ENCODE data around the gene NETO2.
"Not testable (repeated sequence)": the region's sequence is repeated elsewhere in the genome, so short reads cannot be mapped to it uniquely, and the experiment has no call there.

NETO2 gene, protein sequence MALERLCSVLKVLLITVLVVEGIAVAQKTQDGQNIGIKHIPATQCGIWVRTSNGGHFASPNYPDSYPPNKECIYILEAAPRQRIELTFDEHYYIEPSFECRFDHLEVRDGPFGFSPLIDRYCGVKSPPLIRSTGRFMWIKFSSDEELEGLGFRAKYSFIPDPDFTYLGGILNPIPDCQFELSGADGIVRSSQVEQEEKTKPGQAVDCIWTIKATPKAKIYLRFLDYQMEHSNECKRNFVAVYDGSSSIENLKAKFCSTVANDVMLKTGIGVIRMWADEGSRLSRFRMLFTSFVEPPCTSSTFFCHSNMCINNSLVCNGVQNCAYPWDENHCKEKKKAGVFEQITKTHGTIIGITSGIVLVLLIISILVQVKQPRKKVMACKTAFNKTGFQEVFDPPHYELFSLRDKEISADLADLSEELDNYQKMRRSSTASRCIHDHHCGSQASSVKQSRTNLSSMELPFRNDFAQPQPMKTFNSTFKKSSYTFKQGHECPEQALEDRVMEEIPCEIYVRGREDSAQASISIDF

DNA sequence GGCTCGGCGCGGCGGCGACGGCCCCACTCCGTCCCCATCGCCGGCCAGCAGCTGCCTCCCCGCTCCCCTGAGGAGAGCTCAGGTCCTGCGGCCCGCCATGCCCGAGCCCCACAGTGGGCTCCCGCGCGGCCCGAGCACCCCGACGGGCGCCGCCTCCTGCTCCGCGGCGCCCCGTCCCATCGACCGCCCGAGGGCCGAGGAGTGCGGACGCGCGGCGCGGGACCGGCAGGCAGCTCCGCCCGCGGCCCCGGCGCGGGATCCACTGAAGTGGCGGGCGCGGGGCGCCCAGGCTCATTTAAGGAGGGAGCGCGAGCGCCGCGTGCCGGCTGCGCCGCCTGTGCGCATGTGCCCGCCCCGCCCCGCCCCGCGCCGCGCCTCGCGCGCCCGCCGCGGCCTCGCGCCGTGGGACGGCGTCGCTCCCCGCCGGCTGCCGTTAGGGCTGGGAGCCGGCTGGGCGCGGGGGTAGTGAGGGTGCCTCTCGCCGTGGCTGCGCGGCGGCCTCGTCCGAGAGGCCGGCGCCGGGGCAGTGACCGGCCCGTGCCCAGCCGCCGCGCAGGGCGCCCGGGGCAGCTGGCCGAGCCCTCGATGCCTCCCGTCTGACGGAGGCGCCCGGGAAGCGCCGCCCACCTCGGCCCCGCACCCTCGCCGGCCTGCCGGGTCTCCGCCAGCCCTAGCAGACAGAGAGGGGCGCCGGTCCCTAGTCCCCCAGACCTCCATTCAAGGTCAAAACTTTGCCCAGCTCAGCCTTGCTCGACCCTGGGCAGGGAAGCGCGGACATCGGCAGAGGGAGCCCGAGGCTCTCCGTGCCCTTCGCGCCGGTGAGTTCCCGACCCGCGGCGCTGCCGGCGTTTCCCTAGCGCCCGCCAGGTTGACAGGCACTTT lies at the start of gene NETO2:
Gene NETO2, minus strand, starts transcription at position 269 of the 882 bp plus-strand sequence. CDS start 333 bp downstream, outside the sequence.
- DNase-seq: peak; percentile 80

DNA sequence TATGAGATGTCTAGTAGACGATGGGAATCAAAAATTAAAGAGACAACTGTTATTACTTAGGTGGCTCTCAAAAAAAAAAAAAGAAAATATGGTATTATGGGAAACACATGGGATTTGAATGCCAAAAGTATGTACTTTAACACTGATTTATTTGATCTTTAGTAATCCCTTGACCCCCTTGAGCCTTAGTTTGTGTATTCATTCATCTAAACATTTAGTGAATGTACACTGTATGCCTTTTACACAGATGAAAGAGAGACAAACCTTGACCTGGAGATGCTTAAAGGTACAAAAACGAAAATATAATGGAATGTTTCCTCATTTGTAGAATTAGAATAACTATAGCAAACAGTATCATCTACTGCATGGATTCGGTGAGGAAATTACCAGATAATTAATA lies 38.6 kb upstream of the NETO2 start:
- no peak for DNase-seq

DNA sequence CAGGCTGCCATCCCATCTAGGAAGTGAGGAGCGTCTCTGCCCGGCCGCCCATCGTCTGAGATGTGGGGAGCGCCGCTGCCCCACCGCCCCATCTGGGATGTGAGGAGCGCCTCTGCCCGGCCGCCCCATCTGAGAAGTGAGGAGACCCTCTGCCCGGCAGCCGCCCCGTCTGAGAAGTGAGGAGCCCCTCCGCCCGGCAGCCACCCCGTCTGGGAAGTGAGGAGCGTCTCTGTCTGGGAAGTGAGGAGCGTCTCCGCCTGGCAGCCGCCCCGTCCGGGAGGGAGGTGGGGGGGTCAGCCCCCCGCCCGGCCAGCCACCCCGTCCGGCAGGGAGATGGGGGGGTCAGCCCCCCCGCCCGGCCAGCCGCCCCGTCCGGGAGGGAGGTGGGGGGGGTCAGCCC lies 37.3 kb upstream of the NETO2 start:
- DNase-seq: not testable (repeated sequence)

DNA sequence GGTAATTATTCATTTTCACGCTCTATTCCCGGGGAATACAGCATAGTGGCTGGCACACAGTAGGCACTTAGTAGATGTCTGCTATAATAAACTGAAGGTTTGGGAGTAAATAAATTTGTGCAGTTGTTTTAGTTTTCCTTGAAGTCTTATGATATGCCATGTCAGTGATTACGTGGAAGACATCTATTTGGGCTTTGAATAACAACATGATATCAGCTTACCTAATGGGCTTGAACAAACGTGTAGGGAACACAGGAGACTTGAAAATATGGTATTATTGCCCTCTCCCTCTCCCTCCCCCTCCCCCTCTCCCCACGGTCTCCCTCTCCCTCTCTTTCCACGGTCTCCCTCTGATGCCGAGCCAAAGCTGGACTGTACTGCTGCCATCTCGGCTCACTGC lies 36.3 kb upstream of the NETO2 start:
- DNase-seq: no peak

DNA sequence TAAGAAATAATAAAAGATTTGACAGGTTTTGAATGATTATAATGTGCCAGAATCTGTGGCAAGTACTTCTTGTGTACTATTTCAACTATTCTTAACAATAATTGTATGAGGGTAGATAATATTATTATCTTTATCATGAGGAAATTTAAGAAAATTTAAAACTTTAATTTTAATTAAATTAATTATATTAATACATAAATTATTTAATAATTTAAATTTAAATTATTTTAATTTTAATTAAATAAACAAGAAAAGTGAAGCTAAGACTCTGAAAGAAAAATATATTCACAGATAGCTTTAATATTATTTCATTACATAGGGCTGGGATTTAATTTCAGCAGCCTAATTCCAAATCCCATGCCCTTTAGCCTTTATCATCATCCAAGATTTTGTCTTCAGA lies 31.4 kb upstream of the NETO2 start:
- DNase-seq: no peak

DNA sequence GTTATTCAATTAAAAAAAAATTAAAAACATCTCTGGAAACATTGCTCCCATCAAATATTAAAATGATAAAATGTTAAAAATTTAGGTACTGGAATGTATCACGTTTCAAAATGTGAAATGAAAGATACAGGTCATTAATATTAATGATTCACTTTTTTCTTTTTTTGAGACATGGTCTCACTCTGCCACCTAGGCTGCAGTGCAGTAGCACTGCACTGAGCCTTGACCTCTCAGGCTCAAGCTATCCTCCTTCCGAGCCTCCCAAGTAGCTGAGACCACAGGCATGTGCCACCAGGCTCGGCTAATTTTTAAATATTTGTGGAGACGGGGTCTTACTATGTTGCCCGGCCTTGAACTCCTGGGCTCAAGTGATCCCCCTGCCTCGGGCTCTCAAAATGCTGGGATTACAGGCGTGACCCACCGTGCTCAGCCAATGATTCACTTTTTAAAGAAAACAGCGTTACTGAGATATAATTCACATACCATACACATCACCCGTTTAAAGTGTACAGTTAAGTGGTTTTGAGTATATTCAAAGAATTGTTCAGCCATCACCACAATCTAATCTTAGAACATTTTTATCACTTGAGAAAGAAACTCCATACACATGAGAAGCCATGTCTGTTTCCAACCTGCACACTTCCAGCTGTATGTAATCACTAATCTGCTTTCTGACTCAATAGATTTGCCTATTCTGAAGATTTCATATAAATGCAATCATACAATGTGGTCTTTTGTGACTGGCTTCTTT lies 19.1 kb upstream of the NETO2 start:
- DNase-seq: no peak

DNA sequence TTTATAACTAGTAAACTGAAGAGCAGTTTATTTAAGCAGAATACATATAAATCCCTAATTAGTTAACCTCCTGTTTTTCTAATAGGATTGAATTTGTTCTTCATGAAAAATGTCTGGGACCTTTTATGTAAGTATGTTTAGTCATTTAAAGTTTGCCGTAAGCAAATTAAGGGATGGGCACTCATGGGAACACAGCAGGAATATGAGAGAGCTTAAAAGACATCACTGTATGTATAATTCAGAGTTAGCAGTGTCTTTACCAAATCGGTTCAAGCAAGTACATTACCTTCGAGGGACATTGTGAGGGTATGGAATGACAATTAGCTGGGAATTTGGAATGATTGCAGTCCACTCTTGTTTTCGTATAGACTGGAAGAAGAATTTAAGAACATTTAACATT lies 17.7 kb upstream of the NETO2 start:
- no peak for DNase-seq

DNA sequence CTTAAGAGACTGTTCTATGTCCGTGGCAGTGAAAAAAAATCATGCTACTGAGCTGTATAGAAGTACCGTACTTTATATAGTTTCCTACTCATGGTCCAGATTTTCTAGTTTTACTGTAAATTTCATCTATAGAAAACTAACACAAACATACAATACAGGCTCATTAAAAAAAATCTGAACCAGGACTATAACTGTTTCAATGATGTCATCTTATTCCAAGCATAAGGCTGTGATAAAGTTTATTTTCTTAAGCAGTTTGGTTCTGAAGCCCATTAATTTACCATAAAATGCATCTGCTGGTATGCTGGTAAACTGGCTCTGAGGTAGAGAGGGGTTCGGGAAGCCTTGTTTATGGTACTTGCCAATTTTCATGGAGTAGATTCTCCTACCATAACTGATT lies 16.7 kb upstream of the NETO2 start:
- DNase-seq: no peak

DNA sequence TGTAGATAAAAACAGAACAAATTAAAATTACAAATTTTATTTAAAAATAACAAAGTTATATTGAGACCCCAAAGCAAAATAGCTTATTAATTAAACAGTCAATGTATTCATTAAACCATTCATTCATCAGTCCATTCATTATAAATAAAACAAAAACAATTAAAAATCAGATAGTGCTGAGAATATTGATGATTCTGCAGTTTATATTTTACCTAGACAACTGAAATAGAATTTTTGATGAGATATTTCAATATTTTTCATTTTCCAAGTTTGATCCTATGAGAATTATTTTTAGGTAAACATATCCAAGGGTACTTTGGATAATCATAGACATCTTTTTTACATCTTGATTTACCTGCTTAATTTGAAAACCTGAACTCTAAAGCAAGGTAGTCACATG lies 15.2 kb upstream of the NETO2 start:
- DNase-seq: no peak

DNA sequence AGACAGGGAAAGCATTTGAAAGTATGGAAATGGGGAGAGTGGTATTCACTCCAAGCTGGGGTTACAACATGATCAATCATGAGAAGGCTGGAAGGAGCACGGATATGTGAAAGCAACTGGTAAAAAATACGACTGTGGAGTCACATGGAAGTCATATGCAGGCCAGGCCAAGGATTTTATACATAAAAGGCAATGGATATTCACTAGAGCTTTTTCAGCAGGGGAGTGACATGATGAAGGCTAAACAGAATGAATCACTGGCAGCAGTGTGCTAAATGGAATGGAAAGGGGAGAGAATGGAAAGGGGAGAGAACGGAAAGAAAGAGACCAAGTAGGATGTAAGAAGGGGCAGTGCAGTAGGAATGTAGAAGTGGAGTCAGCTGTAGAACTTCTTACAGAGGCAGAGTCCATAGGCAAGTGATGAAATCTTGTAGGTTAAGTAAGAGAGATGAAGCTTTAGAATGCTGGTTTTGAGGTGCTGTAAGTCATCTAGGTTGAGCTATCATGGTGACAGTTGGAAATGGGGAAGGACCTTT lies 13.0 kb upstream of the NETO2 start:
- DNase-seq: no peak

DNA sequence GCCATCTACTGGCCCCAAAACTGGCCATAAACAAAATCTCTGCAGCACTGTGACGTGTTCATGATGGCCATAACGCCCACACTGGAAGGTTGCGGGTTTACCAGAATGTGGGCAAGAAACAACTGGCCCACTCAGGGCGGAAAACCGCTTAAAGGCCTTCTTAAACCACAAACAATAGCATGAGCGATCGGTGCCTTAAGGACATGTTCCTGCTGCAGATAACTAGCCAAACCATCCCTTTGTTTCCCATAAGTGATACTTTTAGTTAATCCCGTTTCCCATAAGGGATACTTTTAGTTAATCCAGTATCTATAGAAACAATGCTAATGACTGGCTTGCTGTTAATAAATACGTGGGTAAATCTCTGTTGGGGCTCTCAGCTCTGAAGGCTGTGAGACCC lies 8.8 kb upstream of the NETO2 start:
- DNase-seq: not testable (repeated sequence)

DNA sequence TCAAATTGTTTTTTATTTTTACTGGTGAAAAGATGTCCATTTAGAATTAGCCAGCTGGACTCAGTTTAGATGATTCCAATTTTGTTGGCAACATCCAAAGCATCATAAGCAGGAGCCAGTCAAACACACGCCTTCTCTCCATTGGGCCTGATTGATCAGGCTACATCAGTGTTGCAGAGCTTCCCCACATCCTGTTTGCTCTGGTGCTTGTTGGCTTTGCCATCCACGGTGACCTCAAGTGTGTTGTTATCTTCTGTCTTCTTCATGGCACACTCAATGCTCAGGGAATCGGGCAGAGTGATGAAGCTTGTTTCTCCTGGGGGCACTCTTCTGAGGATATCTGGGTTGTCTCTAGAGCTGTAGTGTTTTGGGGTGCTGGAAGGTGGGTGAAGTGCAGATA lies 6.3 kb upstream of the NETO2 start:
- no peak for DNase-seq

DNA sequence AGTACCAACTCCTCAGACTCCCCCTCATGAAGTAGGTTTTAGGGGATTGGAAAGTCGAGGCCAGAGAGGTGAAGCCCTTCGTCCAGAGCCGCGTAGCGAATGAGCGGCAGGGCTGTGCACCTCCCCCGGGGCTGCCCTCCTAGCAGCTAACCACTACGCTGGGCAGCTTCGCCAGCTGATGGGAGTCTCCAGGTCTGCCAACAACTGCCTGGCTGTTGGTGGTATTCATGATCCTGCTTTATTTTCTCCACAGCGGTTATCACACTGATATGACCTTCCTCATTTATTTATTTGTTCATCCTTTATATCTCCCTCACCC lies 773 bp upstream of the NETO2 start:
- DNase-seq: no peak

DNA sequence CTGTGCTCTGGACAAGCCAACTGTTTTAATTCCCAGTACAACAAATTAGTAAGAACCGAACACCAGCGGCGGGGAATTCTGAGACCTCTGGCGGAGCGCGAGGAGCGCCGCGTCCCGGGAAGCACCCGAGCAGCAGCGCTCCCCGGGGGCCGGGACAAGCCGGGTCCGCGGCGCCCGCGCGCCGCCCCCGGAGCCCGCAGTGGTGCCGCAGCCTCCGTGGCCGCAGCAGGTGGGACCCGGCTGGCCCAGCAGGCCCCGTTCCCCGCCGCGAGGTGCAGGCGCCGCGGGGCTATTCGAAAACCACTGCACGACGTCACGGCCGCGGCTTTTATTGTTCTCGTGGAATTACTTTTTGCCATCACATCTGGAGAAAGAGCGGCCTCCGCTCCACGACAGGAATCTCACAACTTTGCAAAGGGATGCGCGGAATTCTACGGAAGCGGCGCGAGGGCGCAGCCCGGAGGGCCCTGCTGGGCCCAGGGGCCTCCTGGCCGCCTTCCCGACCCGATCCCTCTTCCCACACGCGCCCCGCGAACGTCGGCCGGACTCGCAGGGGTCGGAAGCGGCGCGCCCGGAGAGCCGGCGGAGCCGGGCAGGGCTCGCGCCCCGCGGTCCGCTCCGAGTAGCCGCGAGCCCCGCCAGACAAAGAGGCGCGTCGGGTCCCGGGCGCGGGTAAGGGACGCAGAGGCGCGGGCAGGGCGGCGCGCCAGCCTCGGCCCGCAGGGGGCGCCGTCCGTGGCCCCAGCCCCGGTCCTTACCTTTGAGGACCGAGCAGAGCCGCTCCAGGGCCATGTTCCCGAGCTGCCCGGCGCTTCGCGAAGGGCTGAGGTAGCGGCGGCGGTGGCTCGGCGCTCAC lies 696 bp downstream of the NETO2 start:
- peak; percentile 84 for DNase-seq

DNA sequence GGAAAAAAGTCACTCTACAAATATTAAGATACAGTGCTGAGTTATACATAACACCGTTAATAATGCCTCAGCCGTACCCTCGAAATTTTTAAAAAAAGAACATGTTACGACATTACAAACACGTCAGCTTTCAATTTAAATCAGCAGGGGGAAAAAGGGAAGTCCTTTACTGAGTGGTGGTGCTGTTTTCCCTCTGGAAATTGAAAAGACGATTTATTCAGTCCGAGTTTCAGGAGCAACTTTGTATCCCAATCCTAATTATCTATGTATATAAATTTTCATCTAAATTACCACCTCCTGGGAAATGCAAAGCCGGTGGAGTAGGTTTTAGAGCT lies 1.3 kb downstream of the NETO2 start:
- peak; percentile 37 for DNase-seq

DNA sequence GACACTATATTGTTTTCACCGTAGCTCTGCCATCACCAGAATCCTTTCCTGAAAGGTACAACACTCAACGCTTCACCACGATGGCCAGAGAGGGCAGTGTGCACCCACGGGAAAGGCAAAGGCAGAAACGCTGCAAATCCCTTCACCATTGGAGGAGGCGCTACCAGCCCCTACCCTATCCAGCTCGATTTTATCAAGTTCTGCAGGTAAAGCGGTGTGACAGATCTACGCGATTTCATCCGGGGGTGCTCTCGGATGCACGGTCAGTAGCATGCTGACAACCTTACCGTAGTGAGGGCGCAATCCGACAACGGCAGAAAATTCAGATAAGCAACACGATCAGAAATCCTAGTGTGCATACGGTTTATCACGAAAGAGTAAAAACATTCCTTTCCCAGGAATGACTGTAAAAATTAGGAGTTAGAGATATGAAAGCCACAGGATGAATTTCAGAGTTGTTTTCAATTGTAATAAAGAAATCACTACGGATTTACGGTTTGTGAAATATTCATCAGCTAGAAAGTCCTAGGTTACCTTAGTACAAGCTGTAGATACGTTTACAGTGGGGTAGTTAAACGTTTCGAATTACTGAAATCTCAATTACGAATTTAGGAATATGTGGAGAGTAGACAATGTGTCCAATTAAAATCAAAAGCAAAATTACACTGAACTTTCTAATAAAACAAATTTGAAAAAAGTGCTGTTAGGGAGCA lies 1.8 kb downstream of the NETO2 start:
- DNase-seq: peak; percentile 93

DNA sequence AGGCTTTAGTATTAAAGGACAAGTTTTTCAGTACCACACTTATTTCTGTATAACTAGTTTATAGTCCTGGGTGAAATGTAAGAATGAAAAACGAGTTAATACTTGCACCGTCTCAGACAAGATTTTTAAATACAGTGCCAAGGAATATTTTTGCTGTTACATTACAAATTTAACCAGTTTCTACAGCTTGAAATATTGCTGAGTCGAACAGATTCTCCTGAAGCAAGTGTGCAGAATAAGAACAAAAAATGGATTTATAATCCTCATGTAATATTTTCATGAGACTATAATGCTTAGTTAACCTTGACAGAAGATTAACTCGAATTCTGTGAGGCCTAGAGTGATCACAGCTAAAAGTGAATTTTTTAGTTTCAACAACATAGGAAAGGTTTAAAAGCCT lies 3.1 kb downstream of the NETO2 start:
- no peak for DNase-seq

DNA sequence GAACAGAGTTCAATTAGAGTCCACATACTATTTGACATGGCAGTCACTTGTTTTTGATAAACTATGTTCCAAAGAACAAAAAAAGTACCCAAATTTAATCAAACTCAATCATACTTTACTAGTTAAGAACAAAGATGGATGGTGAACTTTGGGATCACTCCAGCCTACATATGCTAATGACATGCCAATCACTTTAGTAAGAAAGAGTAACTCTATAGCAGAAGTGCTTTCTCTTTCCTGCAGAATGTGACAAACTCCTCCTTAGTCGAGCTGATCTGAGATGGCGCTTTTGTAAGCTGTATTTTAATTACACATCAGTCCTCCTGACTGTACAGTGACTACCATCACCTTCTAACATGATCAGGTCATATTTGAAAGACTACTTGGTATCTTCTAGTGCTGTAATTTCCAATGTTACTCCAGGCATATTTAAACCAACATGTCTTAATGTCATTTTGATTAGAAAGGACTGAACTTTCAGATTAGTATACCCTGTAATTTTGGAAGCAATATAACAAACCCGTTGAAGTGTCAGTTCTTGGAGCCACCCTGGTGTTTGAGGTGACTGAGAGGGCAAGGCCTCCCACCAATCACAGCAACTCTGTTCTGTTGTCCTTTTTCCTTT lies 4.1 kb downstream of the NETO2 start:
- DNase-seq: no peak

DNA sequence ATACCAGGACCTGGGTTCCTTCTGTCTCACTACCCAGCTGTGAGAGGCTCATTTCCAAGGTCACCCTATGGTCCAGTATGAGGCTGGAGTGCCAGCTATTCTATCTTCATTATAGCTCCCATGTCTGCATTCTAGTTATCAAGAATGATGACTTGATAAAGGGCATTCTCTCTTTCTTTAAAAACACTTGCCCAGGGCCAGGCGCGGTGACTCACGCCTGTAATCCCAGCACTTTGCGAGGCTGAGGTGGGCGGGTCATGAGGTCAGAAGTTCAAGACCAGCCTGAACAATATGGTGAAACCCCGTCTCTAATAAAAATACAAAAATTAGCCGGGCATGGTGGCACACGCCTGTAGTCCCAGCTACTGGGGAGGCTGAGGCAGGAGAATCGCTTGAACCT lies 5.8 kb downstream of the NETO2 start:
- DNase-seq: not testable (repeated sequence)

DNA sequence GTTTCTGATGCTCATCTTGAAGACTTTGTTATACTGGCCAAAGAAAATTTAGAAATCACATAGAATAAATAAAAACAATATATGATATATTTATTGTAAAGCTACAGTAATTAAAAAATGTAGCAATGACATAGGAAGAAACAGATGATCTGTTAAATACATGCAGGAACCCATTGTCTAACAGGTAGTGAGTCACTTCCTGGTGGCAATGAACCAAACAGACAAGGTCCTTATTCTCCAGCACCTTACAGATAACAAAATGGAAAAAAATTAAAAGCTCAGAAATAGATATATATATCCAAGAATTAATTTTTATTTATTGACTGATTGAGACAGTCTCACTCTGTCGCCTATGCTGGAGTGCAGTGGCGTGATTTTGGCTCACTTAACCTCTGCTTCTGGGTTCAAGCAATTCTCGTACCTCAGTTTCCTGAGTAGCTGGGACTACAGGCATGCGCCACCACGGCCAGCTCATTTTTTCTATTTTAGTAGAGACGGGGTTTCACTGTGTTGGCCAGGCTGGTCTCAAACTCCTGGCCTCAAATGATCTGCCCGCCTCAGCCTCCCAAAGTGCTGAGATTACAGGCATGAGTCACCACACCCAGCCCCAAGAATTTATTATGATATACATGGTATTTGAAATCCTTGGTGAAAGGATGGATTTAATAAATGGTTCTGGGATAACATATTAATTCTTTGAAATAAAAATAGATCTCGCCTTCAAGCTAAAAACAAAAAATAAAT lies 7.5 kb downstream of the NETO2 start:
- DNase-seq: peak; percentile 67

All from activated CD4-positive, alpha-beta T cell treated with anti-CD3 and anti-CD28 coated beads, Interleukin-2, Interleukin-6, amounts not matched to agents 100 ng/mL and 50 ng/mL, durations not matched to agents 16 hours and 8 hours (primary cell).